Brain microvascular endothelial cell (primary cell): ENCODE data around the gene SLCO3A1.

Experiments
- DNase-seq: peaks from one replicate; pipeline ENCODE4 v3.0.0-alpha.2; 2020
- H3K27ac ChIP-seq: fragments of 250-450 bp; sonication (Bioruptor Pico); 2 replicates; pipeline ENCODE4 v1.5.1; 2020; ENCODE audit warnings: mild to moderate bottlenecking, moderate library complexity
- H3K27me3 ChIP-seq: fragments of 250-450 bp; sonication (Bioruptor Pico); replicated peaks from 2 replicates; pipeline ENCODE4 v1.5.1; 2020; ENCODE audit warnings: mild to moderate bottlenecking
- H3K36me3 ChIP-seq: fragments of 250-450 bp; sonication (Bioruptor Pico); replicated peaks from 2 replicates; pipeline ENCODE4 v1.5.1; 2020; ENCODE audit warnings: mild to moderate bottlenecking
- H3K4me3 ChIP-seq: 2 replicates; pipeline ENCODE4 v1.5.1; 2011; ENCODE audit warnings: low read depth, mild to moderate bottlenecking, control low read depth, low read length, moderate library complexity
- CTCF ChIP-seq: IDR thresholded peaks from 2 replicates; pipeline ENCODE4 v1.5.1; 2011; ENCODE audit warnings: low read depth, mild to moderate bottlenecking, moderate library complexity, low read length, control low read depth, inconsistent platforms; ENCODE audit errors: missing control alignments
- in situ Hi-C: cut with HindIII; loops from 2 replicates; pipeline ENCODE4 v1.10.0; 2017; ENCODE audit warnings: low sequenced_read_pairs, low pct_ligation_motif_present

The SLCO3A1 gene

DNA sequence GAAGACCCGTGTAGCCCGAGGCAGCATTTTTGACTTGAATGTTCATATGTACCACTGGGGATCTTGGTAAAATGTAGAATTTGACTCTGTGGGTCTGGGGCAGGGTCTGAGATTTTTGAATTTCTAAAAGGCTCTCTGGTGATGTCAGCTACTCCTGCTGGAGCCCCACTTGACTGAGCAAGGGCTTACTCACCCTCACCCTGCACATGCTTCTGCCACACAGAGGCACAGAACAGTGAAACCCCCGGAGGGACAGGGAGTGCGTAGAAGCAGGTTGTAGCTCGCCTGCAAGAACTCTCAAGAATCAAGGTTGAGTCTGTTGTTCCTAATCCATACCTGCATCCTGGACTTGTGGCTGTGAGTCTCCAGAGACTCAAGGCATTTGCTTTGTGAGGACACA lies 41.1 kb downstream of the SLCO3A1 start:
- no peaks in the 10 kb centered on the region for H3K27me3 ChIP-seq
- H3K36me3 ChIP-seq, result no peaks in the 10 kb centered on the region
- TF ChIP-seq CTCF, result no peak
- H3K4me3 ChIP-seq, result no peak overlapping the region
- DNase-seq, result no peak
- in situ Hi-C loops, result no loop called here
- no peak overlapping the region for H3K27ac ChIP-seq

- in situ Hi-C loops, result no loop called here
- no peak for TF ChIP-seq CTCF
- Histone ChIP-seq H3K4me3 (no peak overlapping the region), H3K36me3 (no peaks in the 10 kb centered on the region), H3K27ac (no peak overlapping the region), H3K27me3 (no peaks in the 10 kb centered on the region)
- no peak for DNase-seq
Observed at GRCh38 chr15:91895051-91895450, 41.5 kb downstream of the SLCO3A1 start.

- H3K4me3 ChIP-seq, result no peak overlapping the region
- H3K36me3 ChIP-seq, result no peaks in the 10 kb centered on the region
- H3K27ac ChIP-seq, result no peak overlapping the region
- in situ Hi-C loops, result no loop called here
- no peak for DNase-seq
- no peak for TF ChIP-seq CTCF
- no peaks in the 10 kb centered on the region for H3K27me3 ChIP-seq
Observed at GRCh38 chr15:91896341-91897055, 43.0 kb downstream of the SLCO3A1 start.

GRCh38 chr15:91897585-91898372 lies 44.3 kb downstream of the SLCO3A1 start:
- no peak for TF ChIP-seq CTCF
- Histone ChIP-seq H3K27me3 (no peaks in the 10 kb centered on the region), H3K36me3 (no peaks in the 10 kb centered on the region), H3K4me3 (no peak overlapping the region), H3K27ac (no peak overlapping the region)
- DNase-seq, result no peak
- in situ Hi-C loops, result no loop called here

DNA sequence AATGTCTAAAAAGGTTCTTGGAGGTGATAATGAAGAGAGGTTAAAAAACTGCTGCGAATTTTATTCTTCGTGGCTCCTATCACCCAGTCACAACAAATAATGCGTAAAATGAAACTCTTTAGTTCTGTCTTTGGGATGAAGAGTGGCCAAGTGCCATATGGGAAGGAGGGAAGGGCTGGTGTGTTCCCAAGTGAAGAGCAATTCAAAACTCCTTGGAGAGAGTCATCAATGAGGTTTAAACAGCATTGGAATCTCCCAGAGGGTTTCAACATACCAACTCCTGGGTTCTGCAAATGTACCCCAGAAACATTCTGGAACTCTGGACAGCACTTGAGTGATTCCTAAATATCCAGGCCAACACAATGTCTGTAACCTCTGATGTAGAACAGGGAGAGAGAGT lies 45.3 kb downstream of the SLCO3A1 start:
- in situ Hi-C loops, result no loop called here
- Histone ChIP-seq H3K27me3 (no peaks in the 10 kb centered on the region), H3K36me3 (no peaks in the 10 kb centered on the region), H3K4me3 (no peak overlapping the region), H3K27ac (no peak overlapping the region)
- no peak for TF ChIP-seq CTCF
- DNase-seq, result no peak
